Measurements from ENCODE around the gene CNIH2. TPM values are rescaled to one million over a fixed set of nuclear protein-coding genes. Genes with fewer than 3 reads are reported as not detected.

Gene CNIH2
- total RNA-seq, 2 experiments from 2014 or later: 4.1 to 6.2 TPM

- Mint-ChIP-seq H3K4me3 (no peak overlapping the region), H3K36me3 (ENCODE audit: low read depth) (peaks cover 81% of the 10 kb centered on the region), H3K4me1 (ENCODE audit: low read depth) (no peaks in the 10 kb centered on the region), H3K9me3 (no peaks in the 10 kb centered on the region), H3K27me3 (no peaks in the 10 kb centered on the region), H3K27ac (no peak overlapping the region)
- Histone ChIP-seq H3K4me3 (ENCODE audit: low read length) (no peak overlapping the region), H3K4me1 (ENCODE audit: insufficient read depth, low read length) (no peaks in the 10 kb centered on the region), H3K36me3 (ENCODE audit: insufficient read depth, low read length) (peaks cover 85% of the 10 kb centered on the region), H3K27ac (ENCODE audit: low read depth in 1 of 2, low read length in 2 of 2) (no peak overlapping the region), H3K27me3 (ENCODE audit: control insufficient read depth in 1 of 2, insufficient read depth in 2 of 2, low read length in 2 of 2) (no peaks in the 10 kb centered on the region), H3K9me3 (ENCODE audit: control insufficient read depth in 1 of 2, insufficient read depth in 1 of 2, low read length in 2 of 2) (no peaks in the 10 kb centered on the region)
- no peak for DNase-seq
- ChIA-PET CTCF (no interaction called here), POLR2A (interaction anchor here (0.9 kb wide), 1 partner anchor 34 kb away, joined by 3 read pairs; no protein-coding TSS in a partner anchor)
- intact Hi-C loops (cut with DNase I, micrococcal nuclease): no loop called here
- no peak for ATAC-seq (ENCODE audit: poor library complexity)
- no peak for TF ChIP-seq CTCF (IDR thresholded peaks at IDR 0.05)
Measured at GRCh38 chr11:66233301-66233700, 44.7 kb upstream of the CNIH2 start.

- Histone ChIP-seq H3K4me3 (ENCODE audit: low read length) (no peak overlapping the region), H3K9me3 (ENCODE audit: control insufficient read depth in 1 of 2, insufficient read depth in 1 of 2, low read length in 2 of 2) (no peaks in the 10 kb centered on the region), H3K4me1 (ENCODE audit: insufficient read depth, low read length) (no peaks in the 10 kb centered on the region), H3K36me3 (ENCODE audit: insufficient read depth, low read length) (peaks cover 91% of the 10 kb centered on the region), H3K27ac (ENCODE audit: low read depth in 1 of 2, low read length in 2 of 2) (no peak overlapping the region), H3K27me3 (ENCODE audit: control insufficient read depth in 1 of 2, insufficient read depth in 2 of 2, low read length in 2 of 2) (no peaks in the 10 kb centered on the region)
- Mint-ChIP-seq H3K27me3 (no peaks in the 10 kb centered on the region), H3K4me3 (no peak overlapping the region), H3K4me1 (ENCODE audit: low read depth) (no peaks in the 10 kb centered on the region), H3K9me3 (no peaks in the 10 kb centered on the region), H3K36me3 (ENCODE audit: low read depth) (peaks cover 86% of the 10 kb centered on the region), H3K27ac (no peak overlapping the region)
- CTCF ChIA-PET: no interaction called here
- POLR2A ChIA-PET: interaction anchor here (0.6 kb wide), 1 partner anchor 12 kb away, joined by 4 read pairs; no protein-coding TSS in a partner anchor
- intact Hi-C loops (cut with DNase I, micrococcal nuclease): no loop called here
- TF ChIP-seq CTCF (IDR thresholded peaks at IDR 0.05): no peak
- no peak for DNase-seq
- no peak for ATAC-seq (ENCODE audit: poor library complexity)
Measured at GRCh38 chr11:66235141-66235540, 42.8 kb upstream of the CNIH2 start.

- intact Hi-C loops (cut with DNase I, micrococcal nuclease): no loop called here
- Mint-ChIP-seq H3K9me3 (no peaks in the 10 kb centered on the region), H3K36me3 (ENCODE audit: low read depth) (peaks cover 86% of the 10 kb centered on the region), H3K27ac (no peak overlapping the region), H3K4me1 (ENCODE audit: low read depth) (peaks cover 6% of the 10 kb centered on the region), H3K4me3 (no peak overlapping the region), H3K27me3 (no peaks in the 10 kb centered on the region)
- DNase-seq: no peak
- Histone ChIP-seq H3K4me1 (ENCODE audit: insufficient read depth, low read length) (no peaks in the 10 kb centered on the region), H3K36me3 (ENCODE audit: insufficient read depth, low read length) (peaks cover 91% of the 10 kb centered on the region), H3K4me3 (ENCODE audit: low read length) (no peak overlapping the region), H3K27me3 (ENCODE audit: control insufficient read depth in 1 of 2, insufficient read depth in 2 of 2, low read length in 2 of 2) (no peaks in the 10 kb centered on the region), H3K27ac (ENCODE audit: low read depth in 1 of 2, low read length in 2 of 2) (no peak overlapping the region), H3K9me3 (ENCODE audit: control insufficient read depth in 1 of 2, insufficient read depth in 1 of 2, low read length in 2 of 2) (no peaks in the 10 kb centered on the region)
- TF ChIP-seq CTCF (IDR thresholded peaks at IDR 0.05): no peak
- ChIA-PET CTCF (interaction anchor here (0.5 kb wide), 1 partner anchor 113 kb away, joined by 3 read pairs; no protein-coding TSS in a partner anchor), POLR2A (interaction anchor here (1.2 kb wide), 1 partner anchor 9 kb away, joined by 4 read pairs; no protein-coding TSS in a partner anchor)
- ATAC-seq (ENCODE audit: poor library complexity): no peak
Measured at GRCh38 chr11:66237867-66238266, 40.1 kb upstream of the CNIH2 start.

Measured in CD4-positive, alpha-beta T cell (primary cell).